WTC11 (cell line): ENCODE data around the gene RGL3. TPM values are rescaled to one million over a fixed set of nuclear protein-coding genes. Genes with fewer than 3 reads are reported as not detected.

Experiments used
- ATAC-seq: fragments of 200-7000 bp; cut with Tn5 transposase; 2 replicates; pipeline ENCODE4 v1.10.0; 2021; ENCODE audit warnings: mild to moderate bottlenecking, moderate library complexity
- CTCF ChIA-PET: fragments of 300-600 bp; sonication (Branson Sonifier 250); formaldehyde crosslinking; loops from one replicate; lab custom pipeline; 2021; ENCODE audit warnings: antibody characterized with exemption; lab: Charles Lee
- POLR2A ChIA-PET: fragments of 350-600 bp; sonication (Branson Sonifier 250); formaldehyde crosslinking; loops from one replicate; lab custom pipeline; 2021; ENCODE audit warnings: antibody characterized with exemption; lab: Charles Lee
- DNase-seq: peaks from one replicate; pipeline ENCODE4 v3.0.0; 2021; ENCODE audit warnings: low spot score
- H3K27ac Mint-ChIP-seq: 2 replicates; pipeline ENCODE4 v1.8.0; 2021; ENCODE audit warnings: mixed read lengths
- H3K27me3 Mint-ChIP-seq: 2 replicates; pipeline ENCODE4 v1.8.0; 2021; ENCODE audit warnings: low read depth, mild to moderate bottlenecking, moderate library complexity, mixed read lengths
- H3K36me3 Mint-ChIP-seq: 2 replicates; pipeline ENCODE4 v1.8.0; 2021; ENCODE audit warnings: mixed read lengths
- H3K4me1 Mint-ChIP-seq: 2 replicates; pipeline ENCODE4 v1.8.0; 2022; ENCODE audit warnings: mixed read lengths
- H3K4me3 Mint-ChIP-seq: 2 replicates; pipeline ENCODE4 v1.8.0; 2021; ENCODE audit warnings: mild to moderate bottlenecking, moderate library complexity, mixed read lengths
- H3K9me3 Mint-ChIP-seq: 2 replicates; pipeline ENCODE4 v1.8.0; 2021; ENCODE audit warnings: mixed read lengths
- GTF2I ChIP-seq: fragments of 250-450 bp; sonication (Bioruptor Pico); conservative IDR thresholded peaks from 2 replicates; pipeline ENCODE4 v1.4.0; 2021; ENCODE audit warnings: mild to moderate bottlenecking
- HMGA2 ChIP-seq: fragments of 250-450 bp; sonication (Bioruptor Pico); IDR thresholded peaks from 2 replicates; pipeline ENCODE4 v1.4.0; 2021; ENCODE audit warnings: mild to moderate bottlenecking, moderate library complexity
- JUN ChIP-seq: sonication (generic); formaldehyde crosslinking; IDR thresholded peaks from 2 replicates; pipeline ENCODE4 v1.8.0; 2023; ENCODE audit warnings: mild to moderate bottlenecking, missing genetic modification reagents
- KAT7 ChIP-seq: sonication (generic); formaldehyde crosslinking; IDR thresholded peaks from 2 replicates; pipeline ENCODE4 v1.8.1; 2023; ENCODE audit warnings: missing genetic modification reagents, mild to moderate bottlenecking, borderline replicate concordance
- SMAD3 ChIP-seq: sonication (generic); formaldehyde crosslinking; IDR thresholded peaks from 2 replicates; pipeline ENCODE4 v1.8.0; 2022; ENCODE audit warnings: missing genetic modification reagents, mild to moderate bottlenecking, borderline replicate concordance
- TCF7 ChIP-seq: sonication (generic); formaldehyde crosslinking; IDR thresholded peaks from 2 replicates; pipeline ENCODE4 v1.8.0; 2022; ENCODE audit warnings: mild to moderate bottlenecking, low read depth, missing genetic modification reagents, moderate library complexity
- TEAD4 ChIP-seq: sonication (generic); formaldehyde crosslinking; IDR thresholded peaks from 2 replicates; pipeline ENCODE4 v1.8.0; 2022; ENCODE audit warnings: mild to moderate bottlenecking, missing genetic modification reagents
- ZNF396 ChIP-seq: fragments of 250-450 bp; sonication (Bioruptor Pico); IDR thresholded peaks from 2 replicates; pipeline ENCODE4 v1.8.0; 2021; ENCODE audit warnings: mild to moderate bottlenecking, moderate library complexity, borderline replicate concordance
- total RNA-seq: library from RNA; stranded (reverse); gene quantifications from 3 replicates; pipeline ENCODE4 v1.2.3, GENCODE V29; 2021
- TF ChIP-seq, protein P1 (sequence below): sonication (generic); formaldehyde crosslinking; IDR thresholded peaks from 2 replicates; pipeline ENCODE4 v1.8.1; 2022; ENCODE audit warnings: low read depth, mild to moderate bottlenecking, moderate library complexity, missing genetic modification reagents, borderline replicate concordance
- TF ChIP-seq, protein P2 (sequence below): sonication (generic); formaldehyde crosslinking; conservative IDR thresholded peaks from 2 replicates; pipeline ENCODE4 v1.8.1; 2023; ENCODE audit warnings: mild to moderate bottlenecking, low read depth, missing genetic modification reagents, moderate library complexity
- TF ChIP-seq, protein P3 (sequence below): sonication (generic); formaldehyde crosslinking; IDR thresholded peaks from 2 replicates; pipeline ENCODE4 v1.8.1; 2022; ENCODE audit warnings: missing genetic modification reagents, borderline replicate concordance
- TF ChIP-seq, protein P4 (sequence below): fragments of 250-450 bp; sonication (Bioruptor Pico); IDR thresholded peaks from 2 replicates; pipeline ENCODE4 v2.1.2; 2022; ENCODE audit warnings: mild to moderate bottlenecking, moderate library complexity
- TF ChIP-seq, protein P5 (sequence below): sonication (generic); formaldehyde crosslinking; IDR thresholded peaks from 2 replicates; pipeline ENCODE4 v1.8.1; 2023; ENCODE audit warnings: mild to moderate bottlenecking, moderate library complexity, missing genetic modification reagents
- TF ChIP-seq, protein P6 (sequence below): sonication (generic); formaldehyde crosslinking; IDR thresholded peaks from 2 replicates; pipeline ENCODE4 v1.8.1; 2022; ENCODE audit warnings: mild to moderate bottlenecking, moderate library complexity, missing genetic modification reagents

RGL3 gene
- total RNA-seq, 1 experiment from 2014 or later = 69.0 TPM

DNA sequence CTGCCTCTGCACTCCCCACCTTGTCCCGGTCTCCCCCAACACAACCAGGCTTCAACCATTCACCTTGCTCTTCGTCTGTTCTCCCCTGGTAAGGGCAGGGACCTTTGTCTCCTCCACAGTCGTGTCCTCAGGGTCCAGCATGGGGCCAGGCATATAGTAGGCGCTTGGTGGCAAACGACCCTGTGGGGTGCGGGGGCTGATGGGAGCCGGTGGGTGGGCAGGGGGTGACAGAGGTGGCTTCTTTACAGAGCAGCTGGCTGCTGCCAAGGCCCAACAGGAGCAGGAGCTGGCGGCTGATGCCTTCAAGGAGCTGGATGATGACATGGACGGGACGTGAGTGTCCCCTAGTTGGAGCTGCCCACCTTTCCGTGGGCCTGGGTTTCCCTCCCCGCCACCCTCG lies 26.0 kb upstream of the RGL3 start:
- H3K4me1 Mint-ChIP-seq = peaks cover 2% of the 10 kb centered on the region; the same call in 1 of the 2 replicates
- TF ChIP-seq, protein P1, sequence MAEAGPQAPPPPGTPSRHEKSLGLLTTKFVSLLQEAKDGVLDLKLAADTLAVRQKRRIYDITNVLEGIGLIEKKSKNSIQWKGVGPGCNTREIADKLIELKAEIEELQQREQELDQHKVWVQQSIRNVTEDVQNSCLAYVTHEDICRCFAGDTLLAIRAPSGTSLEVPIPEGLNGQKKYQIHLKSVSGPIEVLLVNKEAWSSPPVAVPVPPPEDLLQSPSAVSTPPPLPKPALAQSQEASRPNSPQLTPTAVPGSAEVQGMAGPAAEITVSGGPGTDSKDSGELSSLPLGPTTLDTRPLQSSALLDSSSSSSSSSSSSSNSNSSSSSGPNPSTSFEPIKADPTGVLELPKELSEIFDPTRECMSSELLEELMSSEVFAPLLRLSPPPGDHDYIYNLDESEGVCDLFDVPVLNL = no peak
- no peak for TF ChIP-seq TCF7 (CRISPR knock-in tag)
- no peak for TF ChIP-seq ZNF396 (CRISPR knock-in tag)
- TF ChIP-seq, protein P2, sequence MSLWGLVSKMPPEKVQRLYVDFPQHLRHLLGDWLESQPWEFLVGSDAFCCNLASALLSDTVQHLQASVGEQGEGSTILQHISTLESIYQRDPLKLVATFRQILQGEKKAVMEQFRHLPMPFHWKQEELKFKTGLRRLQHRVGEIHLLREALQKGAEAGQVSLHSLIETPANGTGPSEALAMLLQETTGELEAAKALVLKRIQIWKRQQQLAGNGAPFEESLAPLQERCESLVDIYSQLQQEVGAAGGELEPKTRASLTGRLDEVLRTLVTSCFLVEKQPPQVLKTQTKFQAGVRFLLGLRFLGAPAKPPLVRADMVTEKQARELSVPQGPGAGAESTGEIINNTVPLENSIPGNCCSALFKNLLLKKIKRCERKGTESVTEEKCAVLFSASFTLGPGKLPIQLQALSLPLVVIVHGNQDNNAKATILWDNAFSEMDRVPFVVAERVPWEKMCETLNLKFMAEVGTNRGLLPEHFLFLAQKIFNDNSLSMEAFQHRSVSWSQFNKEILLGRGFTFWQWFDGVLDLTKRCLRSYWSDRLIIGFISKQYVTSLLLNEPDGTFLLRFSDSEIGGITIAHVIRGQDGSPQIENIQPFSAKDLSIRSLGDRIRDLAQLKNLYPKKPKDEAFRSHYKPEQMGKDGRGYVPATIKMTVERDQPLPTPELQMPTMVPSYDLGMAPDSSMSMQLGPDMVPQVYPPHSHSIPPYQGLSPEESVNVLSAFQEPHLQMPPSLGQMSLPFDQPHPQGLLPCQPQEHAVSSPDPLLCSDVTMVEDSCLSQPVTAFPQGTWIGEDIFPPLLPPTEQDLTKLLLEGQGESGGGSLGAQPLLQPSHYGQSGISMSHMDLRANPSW (CRISPR knock-in tag) = no peak
- no peak for TF ChIP-seq KAT7
- TF ChIP-seq, protein P3, sequence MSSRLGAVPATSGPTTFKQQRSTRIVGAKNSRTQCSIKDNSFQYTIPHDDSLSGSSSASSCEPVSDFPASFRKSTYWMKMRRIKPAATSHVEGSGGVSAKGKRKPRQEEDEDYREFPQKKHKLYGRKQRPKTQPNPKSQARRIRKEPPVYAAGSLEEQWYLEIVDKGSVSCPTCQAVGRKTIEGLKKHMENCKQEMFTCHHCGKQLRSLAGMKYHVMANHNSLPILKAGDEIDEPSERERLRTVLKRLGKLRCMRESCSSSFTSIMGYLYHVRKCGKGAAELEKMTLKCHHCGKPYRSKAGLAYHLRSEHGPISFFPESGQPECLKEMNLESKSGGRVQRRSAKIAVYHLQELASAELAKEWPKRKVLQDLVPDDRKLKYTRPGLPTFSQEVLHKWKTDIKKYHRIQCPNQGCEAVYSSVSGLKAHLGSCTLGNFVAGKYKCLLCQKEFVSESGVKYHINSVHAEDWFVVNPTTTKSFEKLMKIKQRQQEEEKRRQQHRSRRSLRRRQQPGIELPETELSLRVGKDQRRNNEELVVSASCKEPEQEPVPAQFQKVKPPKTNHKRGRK (CRISPR knock-in tag) = no peak
- TF ChIP-seq, protein P4, sequence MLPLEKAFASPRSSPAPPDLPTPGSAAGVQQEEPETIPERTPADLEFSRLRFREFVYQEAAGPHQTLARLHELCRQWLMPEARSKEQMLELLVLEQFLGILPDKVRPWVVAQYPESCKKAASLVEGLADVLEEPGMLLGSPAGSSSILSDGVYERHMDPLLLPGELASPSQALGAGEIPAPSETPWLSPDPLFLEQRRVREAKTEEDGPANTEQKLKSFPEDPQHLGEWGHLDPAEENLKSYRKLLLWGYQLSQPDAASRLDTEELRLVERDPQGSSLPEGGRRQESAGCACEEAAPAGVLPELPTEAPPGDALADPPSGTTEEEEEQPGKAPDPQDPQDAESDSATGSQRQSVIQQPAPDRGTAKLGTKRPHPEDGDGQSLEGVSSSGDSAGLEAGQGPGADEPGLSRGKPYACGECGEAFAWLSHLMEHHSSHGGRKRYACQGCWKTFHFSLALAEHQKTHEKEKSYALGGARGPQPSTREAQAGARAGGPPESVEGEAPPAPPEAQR (CRISPR knock-in tag) = no peak
- no peaks in the 10 kb centered on the region for H3K27me3 Mint-ChIP-seq
- no peak overlapping the region for H3K4me3 Mint-ChIP-seq
- DNase-seq (no peak), ATAC-seq (no peak)
- no peak overlapping the region for H3K27ac Mint-ChIP-seq
- peaks cover 23% of the 10 kb centered on the region for H3K36me3 Mint-ChIP-seq
- no peaks in the 10 kb centered on the region for H3K9me3 Mint-ChIP-seq
- ChIA-PET CTCF (interaction anchor here (0.5 to 6.5 kb wide), 7 partner anchors 10 to 246 kb away, joined by 3 to 103 read pairs (median 9); partner anchors contain the start of genes EPOR, ODAD3, PRKCSH and SWSAP1), POLR2A (interaction anchor here (0.9 kb wide), 1 partner anchor 27 kb away, joined by 6 read pairs; no protein-coding TSS in a partner anchor)

DNA sequence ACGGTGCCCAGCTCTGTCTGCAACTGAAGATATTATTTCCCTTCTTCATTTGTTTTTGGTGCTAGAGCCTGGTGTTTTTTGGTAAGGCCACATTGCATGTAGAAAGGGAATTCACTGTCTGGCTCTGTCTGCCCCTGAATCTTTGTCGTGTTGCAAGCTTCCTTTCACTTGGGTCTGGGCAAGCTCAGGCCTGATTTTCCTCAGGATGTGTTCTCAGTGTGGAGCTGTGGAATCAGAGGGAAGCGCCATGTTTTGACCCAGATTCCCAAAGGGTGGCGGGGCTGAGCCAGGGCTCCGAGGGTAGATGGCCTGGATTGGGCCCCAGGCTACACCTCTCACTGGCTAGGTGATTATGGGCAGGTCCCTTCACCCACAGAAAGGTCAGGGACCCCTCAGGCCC lies 24.9 kb upstream of the RGL3 start:
- H3K27me3 Mint-ChIP-seq = no peaks in the 10 kb centered on the region
- no peaks in the 10 kb centered on the region for H3K9me3 Mint-ChIP-seq
- ATAC-seq (no peak), DNase-seq (no peak)
- peaks cover 23% of the 10 kb centered on the region for H3K36me3 Mint-ChIP-seq
- no peak overlapping the region for H3K4me3 Mint-ChIP-seq
- H3K4me1 Mint-ChIP-seq = peaks cover 2% of the 10 kb centered on the region; the same call in 1 of the 2 replicates
- H3K27ac Mint-ChIP-seq = peak overlapping the region; percentile 53; the same call in 1 of the 2 replicates
- ChIA-PET CTCF (interaction anchor here (0.9 to 6.5 kb wide), 6 partner anchors 8 to 1028 kb away, joined by 3 to 103 read pairs (median 8); partner anchors contain the start of genes EPOR, ODAD3 and PRKCSH), POLR2A (no interaction called here)
- no peak for TF ChIP-seq SMAD3 (CRISPR knock-in tag)
- TF ChIP-seq GTF2I (CRISPR knock-in tag) = no peak
- TF ChIP-seq, protein P5, sequence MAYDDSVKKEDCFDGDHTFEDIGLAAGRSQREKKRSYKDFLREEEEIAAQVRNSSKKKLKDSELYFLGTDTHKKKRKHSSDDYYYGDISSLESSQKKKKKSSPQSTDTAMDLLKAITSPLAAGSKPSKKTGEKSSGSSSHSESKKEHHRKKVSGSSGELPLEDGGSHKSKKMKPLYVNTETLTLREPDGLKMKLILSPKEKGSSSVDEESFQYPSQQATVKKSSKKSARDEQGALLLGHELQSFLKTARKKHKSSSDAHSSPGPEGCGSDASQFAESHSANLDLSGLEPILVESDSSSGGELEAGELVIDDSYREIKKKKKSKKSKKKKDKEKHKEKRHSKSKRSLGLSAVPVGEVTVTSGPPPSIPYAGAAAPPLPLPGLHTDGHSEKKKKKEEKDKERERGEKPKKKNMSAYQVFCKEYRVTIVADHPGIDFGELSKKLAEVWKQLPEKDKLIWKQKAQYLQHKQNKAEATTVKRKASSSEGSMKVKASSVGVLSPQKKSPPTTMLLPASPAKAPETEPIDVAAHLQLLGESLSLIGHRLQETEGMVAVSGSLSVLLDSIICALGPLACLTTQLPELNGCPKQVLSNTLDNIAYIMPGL = no peak
- no peak for TF ChIP-seq HMGA2 (CRISPR knock-in tag)
- TF ChIP-seq TEAD4 (CRISPR knock-in tag) = no peak
- TF ChIP-seq, protein P6, sequence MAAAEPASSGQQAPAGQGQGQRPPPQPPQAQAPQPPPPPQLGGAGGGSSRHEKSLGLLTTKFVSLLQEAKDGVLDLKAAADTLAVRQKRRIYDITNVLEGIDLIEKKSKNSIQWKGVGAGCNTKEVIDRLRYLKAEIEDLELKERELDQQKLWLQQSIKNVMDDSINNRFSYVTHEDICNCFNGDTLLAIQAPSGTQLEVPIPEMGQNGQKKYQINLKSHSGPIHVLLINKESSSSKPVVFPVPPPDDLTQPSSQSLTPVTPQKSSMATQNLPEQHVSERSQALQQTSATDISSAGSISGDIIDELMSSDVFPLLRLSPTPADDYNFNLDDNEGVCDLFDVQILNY (CRISPR knock-in tag) = no peak
- TF ChIP-seq JUN (CRISPR knock-in tag) = no peak
